K562 (cell line): Measurements from ENCODE around the gene CERS1. TPM values are rescaled to one million over a fixed set of nuclear protein-coding genes. Genes with fewer than 3 reads are reported as not detected.
A peak's percentile ranks its signal among the peaks of the same experiment; 100 is the strongest.

Source experiments
- C11orf30 ChIP-seq: fragments of 450-650 bp; IDR thresholded peaks from 2 replicates; pipeline ENCODE4 v1.6.1; 2016; ENCODE audit warnings: low read depth, mild to moderate bottlenecking
- CEBPG ChIP-seq, 3 experiments: fragments of 200-800 bp in 1 of 3; sonication (Bioruptor generic) in 1 of 3; sonication (generic) in 1 of 3; formaldehyde crosslinking in 1 of 3; IDR thresholded peaks in 2 of 3; conservative IDR thresholded peaks in 1 of 3; 2 replicates each; pipeline versions ENCODE4 v1.6.1 to v1.8.0; 2016 to 2022; ENCODE audit warnings: missing compliant biosample characterization in 2 of 3, missing genetic modification characterization in 2 of 3, mild to moderate bottlenecking in 1 of 3, missing genetic modification reagents in 1 of 3
- ETV6 ChIP-seq, 3 experiments: fragments of 150-350 bp in 1 of 3; sonication (generic) in 1 of 3; formaldehyde crosslinking in 1 of 3; IDR thresholded peaks; 2 replicates each; pipeline versions ENCODE4 v1.6.1 to v1.8.0; 2014 to 2022; ENCODE audit warnings: borderline replicate concordance in 2 of 3, low read depth in 2 of 3, antibody characterized with exemption in 1 of 3, low read length in 1 of 3, mild to moderate bottlenecking in 1 of 3, missing genetic modification reagents in 1 of 3
- HDAC6 ChIP-seq: IDR thresholded peaks from 2 replicates; pipeline ENCODE4 v1.6.1; 2012; ENCODE audit warnings: low read depth, mild to moderate bottlenecking, control low read depth, inconsistent platforms, low read length, moderate library complexity
- HMBOX1 ChIP-seq: sonication (generic); IDR thresholded peaks from 2 replicates; pipeline ENCODE4 v1.6.1; 2016
- MGA ChIP-seq: fragments of 450-650 bp; IDR thresholded peaks from 2 replicates; pipeline ENCODE4 v1.6.1; 2016; ENCODE audit warnings: mild to moderate bottlenecking, moderate library complexity
- MIER1 ChIP-seq: fragments of 450-650 bp; IDR thresholded peaks from 2 replicates; pipeline ENCODE4 v1.6.1; 2016; ENCODE audit warnings: antibody characterized with exemption, mild to moderate bottlenecking, low read depth
- POLR2B ChIP-seq: fragments of 450-650 bp; IDR thresholded peaks from 2 replicates; pipeline ENCODE4 v1.6.1; 2018; ENCODE audit warnings: low read depth; ENCODE audit not compliant: partially characterized antibody
- TFAM ChIP-seq: fragments of 250-450 bp; sonication (Bioruptor Pico); conservative IDR thresholded peaks from 2 replicates; pipeline ENCODE4 v1.5.0; 2021; ENCODE audit warnings: mild to moderate bottlenecking, moderate library complexity
- ZBED1 ChIP-seq: IDR thresholded peaks from 2 replicates; pipeline ENCODE4 v1.6.1; 2014
- ZNF232 ChIP-seq: sonication (generic); formaldehyde crosslinking; IDR thresholded peaks from 2 replicates; pipeline ENCODE4 v1.8.0; 2022; ENCODE audit warnings: mild to moderate bottlenecking, missing genetic modification reagents
- ZNF324 ChIP-seq: fragments of 250-450 bp; sonication (Bioruptor Pico); IDR thresholded peaks from 2 replicates; pipeline ENCODE4 v1.4.0; 2020; ENCODE audit warnings: mild to moderate bottlenecking
- ZNF431 ChIP-seq: sonication (generic); formaldehyde crosslinking; IDR thresholded peaks from 2 replicates; pipeline ENCODE4 v1.8.0; 2022; ENCODE audit warnings: mild to moderate bottlenecking, missing genetic modification reagents
- ZNF589 ChIP-seq: fragments of 200-800 bp; sonication (Bioruptor generic); IDR thresholded peaks from 2 replicates; pipeline ENCODE4 v1.6.1; 2016; ENCODE audit warnings: low read depth, missing genetic modification characterization, missing compliant biosample characterization
- polyA plus RNA-seq, 8 experiments: library from polyadenylated mRNA; depleted of rRNA in 4 of 8; stranded (reverse) in 5 of 8; unstranded in 3 of 8; fragments of >200 nt; fragmentation: Nextera tagmentation in 2 of 8; fragmentation: Illumina TruSeq in 1 of 8; extraction: Ambion mirVana in 2 of 8; extraction: Trizol in 1 of 8; gene quantifications; 2 replicates each; pipeline versions ENCODE4 v1.2.1 to v1.2.3, GENCODE V29; 2011 to 2014; ENCODE audit warnings: inconsistent platforms in 1 of 8, missing spikeins in 1 of 8
- total RNA-seq, 7 experiments: library from RNA; depleted of rRNA in 6 of 7; stranded (reverse); fragments of >200 nt in 6 of 7; fragmentation: Illumina TruSeq in 2 of 7; extraction: Trizol in 2 of 7; gene quantifications; 2 replicates each; pipeline versions ENCODE4 v1.2.1 to v1.2.3, GENCODE V29; 2011 to 2021; ENCODE audit warnings: low replicate concordance in 1 of 7

The CERS1 gene
- total and polyA plus RNA-seq, 9 of the 15 experiments (the other 6 are each of a cell fraction or from before 2014, with no cell fraction given): 0.33 to 1.5 (median 0.86) TPM; not detected in 2

DNA sequence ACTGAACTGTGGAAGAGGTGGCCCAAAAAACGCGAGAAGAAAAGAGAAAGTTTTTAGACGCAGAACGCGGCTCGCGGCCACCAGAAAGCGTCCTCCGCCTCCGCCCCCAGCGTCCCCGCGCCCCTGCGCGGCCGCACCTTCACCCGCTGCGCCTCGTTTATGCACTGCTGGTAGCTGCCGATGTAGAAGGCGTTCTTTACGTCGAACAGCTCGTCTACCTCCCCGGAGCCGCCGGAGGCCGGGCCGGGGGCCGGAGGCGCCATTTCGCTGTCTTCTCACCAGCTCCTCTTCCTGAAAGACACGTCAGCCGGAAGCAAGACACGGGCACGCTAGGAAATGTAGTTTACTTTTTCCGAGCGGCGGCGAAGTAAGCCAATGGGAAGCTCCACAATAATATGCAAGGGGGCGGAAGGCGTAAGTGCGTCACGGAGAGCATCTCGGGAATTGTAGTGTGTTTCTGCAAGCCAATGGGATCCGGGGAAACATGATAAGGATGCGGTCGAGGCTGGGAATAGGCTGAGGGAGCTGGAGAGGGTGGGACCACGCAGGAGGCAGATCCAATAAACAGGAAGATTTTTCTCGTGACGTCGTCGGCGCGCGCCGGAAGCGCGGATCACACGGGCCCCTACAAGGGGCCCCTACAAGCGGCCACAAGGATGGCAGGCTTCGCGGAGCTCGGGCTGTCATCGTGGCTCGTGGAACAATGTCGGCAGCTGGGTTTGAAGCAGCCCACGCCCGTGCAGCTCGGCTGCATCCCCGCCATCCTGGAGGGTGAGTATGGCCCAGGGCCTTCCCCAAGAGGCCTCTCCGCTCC, 23.3 kb upstream of the CERS1 start, which contains the start of the genes COPE and DDX49 (continued):
- TF ChIP-seq MGA (no peak), ZNF232 (CRISPR knock-in tag) (no peak), HMBOX1 (no peak), ZNF589 (CRISPR knock-in tag) (peak; percentile 69; the same call in 1 of the 2 replicates), ZNF324 (CRISPR knock-in tag) (no peak), CEBPG (CRISPR knock-in tag; IDR thresholded peaks at IDR 0.05) (no peak), CEBPG (tag; conservative IDR thresholded peaks at IDR 0.05 in 1 of 2, IDR thresholded peaks at IDR 0.05 in 1 of 2) (no peak), ZBED1 (0 out of 2 replicates have a peak, but pooled peaks have one; percentile 53), POLR2B (peak; percentile 86), TFAM (no peak), ETV6 (IDR thresholded peaks at IDR 0.05; ENCODE audit: borderline replicate concordance in 1 of 2, low read depth in 2 of 2, low read length in 1 of 2) (no peak), ETV6 (CRISPR knock-in tag; IDR thresholded peaks at IDR 0.05; ENCODE audit: borderline replicate concordance) (no peak), ZNF431 (no peak), HDAC6 (no peak), MIER1 (no peak), C11orf30 (peak; percentile 99)
